ENCODE measurements around the gene CLCN6. TPM values are rescaled to one million over a fixed set of nuclear protein-coding genes. Genes with fewer than 3 reads are reported as not detected.

Gene CLCN6
- polyA plus RNA-seq, 1 donor from 2014 or later: 12.5 TPM

- H2AFZ ChIP-seq (ENCODE audit: low read depth, low read length): no peak overlapping the region
- H3K4me3 ChIP-seq (ENCODE audit: low read length): no peak overlapping the region
- TF ChIP-seq EP300 (conservative IDR thresholded peaks at IDR 0.05; ENCODE audit: poor library complexity, severe bottlenecking): no peak
- no peak for TF ChIP-seq REST (IDR thresholded peaks at IDR 0.05; ENCODE audit: borderline replicate concordance)
- TF ChIP-seq SMC3 (conservative IDR thresholded peaks at IDR 0.05; ENCODE audit: poor library complexity): no peak
- TF ChIP-seq CTCF (IDR thresholded peaks at IDR 0.05; ENCODE audit: poor library complexity, severe bottlenecking): no peak
- TF ChIP-seq MXI1 (conservative IDR thresholded peaks at IDR 0.05; ENCODE audit: poor library complexity, severe bottlenecking): no peak
Observed at GRCh38 chr1:11869104-11869503, 63.1 kb downstream of the CLCN6 start.

GRCh38 chr1:11869650-11870207, 63.7 kb downstream of the CLCN6 start:
- H3K9me2 ChIP-seq (ENCODE audit: insufficient read depth, low read length): no peaks in the 10 kb centered on the region
- H3K27me3 ChIP-seq (ENCODE audit: insufficient read depth, low read depth, low read length): no peaks in the 10 kb centered on the region
- no peak overlapping the region for H3K27ac ChIP-seq (ENCODE audit: low read length)
- H3K79me2 ChIP-seq (replicated peaks; ENCODE audit: insufficient read depth, low read length): no peaks in the 10 kb centered on the region
- no peak overlapping the region for H3K4me3 ChIP-seq (ENCODE audit: low read length)
- no peak overlapping the region for H2AFZ ChIP-seq (ENCODE audit: low read depth, low read length)
- H3K9ac ChIP-seq (ENCODE audit: low read length): no peak overlapping the region
- H3K4me2 ChIP-seq (ENCODE audit: low read length): no peak overlapping the region
- H3F3A ChIP-seq (ENCODE audit: insufficient read depth, low read length, poor library complexity, severe bottlenecking): no peaks in the 10 kb centered on the region
- no peaks in the 10 kb centered on the region for H4K20me1 ChIP-seq (ENCODE audit: insufficient read depth)
- TF ChIP-seq TAF1 (IDR thresholded peaks at IDR 0.05; ENCODE audit: low read depth) (no peak), EZH2 (IDR thresholded peaks at IDR 0.05; ENCODE audit: borderline replicate concordance, insufficient read depth, low read length, poor library complexity, severe bottlenecking) (no peak), MXI1 (conservative IDR thresholded peaks at IDR 0.05; ENCODE audit: poor library complexity, severe bottlenecking) (no peak), RAD21 (conservative IDR thresholded peaks at IDR 0.05) (no peak), POLR2AphosphoS5 (IDR thresholded peaks at IDR 0.05) (no peak), REST (IDR thresholded peaks at IDR 0.05; ENCODE audit: borderline replicate concordance) (no peak), EP300 (conservative IDR thresholded peaks at IDR 0.05; ENCODE audit: poor library complexity, severe bottlenecking) (no peak), CTCF (IDR thresholded peaks at IDR 0.05; ENCODE audit: poor library complexity, severe bottlenecking) (no peak), SMC3 (conservative IDR thresholded peaks at IDR 0.05; ENCODE audit: poor library complexity) (no peak)
- no peaks in the 10 kb centered on the region for H3K9me3 ChIP-seq (ENCODE audit: low read length)
- no peaks in the 10 kb centered on the region for H3K36me3 ChIP-seq (ENCODE audit: insufficient read depth, low read length)

More at GRCh38 chr1:11869104-11869503, 63.1 kb downstream of the CLCN6 start:
- no peaks in the 10 kb centered on the region for H3K79me2 ChIP-seq (replicated peaks; ENCODE audit: insufficient read depth, low read length)
- no peak overlapping the region for H3K27ac ChIP-seq (ENCODE audit: low read length)
- H3K9ac ChIP-seq (ENCODE audit: low read length): no peak overlapping the region
- no peaks in the 10 kb centered on the region for H3K36me3 ChIP-seq (ENCODE audit: insufficient read depth, low read length)
- H3K9me3 ChIP-seq (ENCODE audit: low read length): no peaks in the 10 kb centered on the region
- H3K4me2 ChIP-seq (ENCODE audit: low read length): no peak overlapping the region
- no peaks in the 10 kb centered on the region for H3F3A ChIP-seq (ENCODE audit: insufficient read depth, low read length, poor library complexity, severe bottlenecking)
- H3K9me2 ChIP-seq (ENCODE audit: insufficient read depth, low read length): no peaks in the 10 kb centered on the region
- no peaks in the 10 kb centered on the region for H4K20me1 ChIP-seq (ENCODE audit: insufficient read depth)
- no peaks in the 10 kb centered on the region for H3K27me3 ChIP-seq (ENCODE audit: insufficient read depth, low read depth, low read length)
